B cell (primary cell): ENCODE measurements around the gene SLC28A3. TPM values are rescaled to one million over a fixed set of nuclear protein-coding genes. Genes with fewer than 3 reads are reported as not detected.

Source experiments
- ATAC-seq: fragments of 200-7000 bp; cut with Tn5 transposase; one replicate; pipeline ENCODE4 v1.10.0; 2021; ENCODE audit warnings: low read depth, mild to moderate bottlenecking, moderate number of reproducible peaks, moderate library complexity
- CTCF ChIA-PET: fragments of 350-600 bp; sonication (Branson Sonifier 250); formaldehyde crosslinking; loops from one replicate; lab custom pipeline; 2021; ENCODE audit warnings: antibody characterized with exemption, inconsistent platforms; lab: Charles Lee
- POLR2A ChIA-PET: fragments of 350-600 bp; sonication (Branson Sonifier 250); formaldehyde crosslinking; loops from one replicate; lab custom pipeline; 2021; ENCODE audit warnings: antibody characterized with exemption; lab: Charles Lee
- DNase-seq: peaks from one replicate; pipeline ENCODE4 v3.0.0; 2013
- H2AFZ ChIP-seq: 2 replicates; pipeline ENCODE4 v1.6.1; 2012; ENCODE audit warnings: mild to moderate bottlenecking, low read depth, low read length; ENCODE audit not compliant: insufficient read depth, poor library complexity, severe bottlenecking
- H3K27ac ChIP-seq, 2 donors: 1 replicate in 1 of 2; 2 replicates in 1 of 2; pipeline ENCODE4 v1.5.1; 2012 to 2013; ENCODE audit warnings: low read length in 2 of 2, mild to moderate bottlenecking in 2 of 2, moderate library complexity in 1 of 2
- H3K27me3 ChIP-seq, 4 experiments: fragments of 200-600 bp in 1 of 4; sonication (generic) in 1 of 4; replicated peaks in 1 of 4; 1 replicate in 2 of 4; 2 replicates in 2 of 4; pipeline versions ENCODE4 v1.6.1 to v1.7.0; 2013 to 2016; ENCODE audit warnings: low read length in 3 of 4, mild to moderate bottlenecking in 2 of 4, mixed read lengths in 1 of 4, moderate library complexity in 1 of 4; ENCODE audit not compliant: insufficient read depth in 4 of 4, control insufficient read depth in 3 of 4; ENCODE audit errors: control extremely low read depth in 1 of 4
- H3K36me3 ChIP-seq, 2 experiments: replicated peaks in 1 of 2; 1 replicate in 1 of 2; 2 replicates in 1 of 2; pipeline versions ENCODE4 v1.6.1 to v1.7.1; 2013; ENCODE audit warnings: low read length in 1 of 2; ENCODE audit not compliant: insufficient read depth in 2 of 2, control insufficient read depth in 1 of 2; ENCODE audit errors: control extremely low read depth in 1 of 2, extremely low read depth in 1 of 2
- H3K4me1 ChIP-seq, 2 donors: fragments of 200-600 bp in 1 of 2; sonication (generic) in 1 of 2; 1 replicate in 1 of 2; 2 replicates in 1 of 2; pipeline versions ENCODE4 v1.5.1 to v1.6.1; 2013 to 2017; ENCODE audit warnings: low read length in 2 of 2; ENCODE audit not compliant: control insufficient read depth in 2 of 2, insufficient read depth in 2 of 2
- H3K4me2 ChIP-seq: replicated peaks from 2 replicates; pipeline ENCODE3; 2012; ENCODE audit warnings: mild to moderate bottlenecking, low read depth, low read length; ENCODE audit not compliant: poor library complexity, severe bottlenecking
- H3K4me3 ChIP-seq, 5 experiments: fragments of 200-600 bp in 1 of 5; sonication (generic) in 1 of 5; 1 replicate in 3 of 5; 2 replicates in 2 of 5; pipeline versions ENCODE4 v1.5.1 to v1.7.0; 2011 to 2016; ENCODE audit warnings: low read length in 4 of 5, mild to moderate bottlenecking in 4 of 5, low read depth in 2 of 5, control low read depth in 1 of 5, moderate library complexity in 1 of 5; ENCODE audit not compliant: insufficient read depth in 1 of 5; ENCODE audit errors: control extremely low read depth in 1 of 5, extremely low read depth in 1 of 5
- H3K79me2 ChIP-seq: fragments of 200-600 bp; sonication (generic); one replicate; pipeline ENCODE4 v1.6.0; 2016; ENCODE audit warnings: low read length; ENCODE audit not compliant: control insufficient read depth, insufficient read depth
- H3K9ac ChIP-seq: fragments of 200-600 bp; sonication (generic); 2 replicates; pipeline ENCODE4 v1.6.1; 2017; ENCODE audit warnings: mild to moderate bottlenecking, low read length, moderate library complexity
- H3K9me3 ChIP-seq, 3 donors: one replicate each; pipeline versions ENCODE4 v1.6.1 to v1.7.1; 2013; ENCODE audit warnings: low read length in 2 of 3; ENCODE audit not compliant: control insufficient read depth in 2 of 3, insufficient read depth in 1 of 3; ENCODE audit errors: control extremely low read depth in 1 of 3
- H4K20me1 ChIP-seq: 2 replicates; pipeline ENCODE4 v1.6.0; 2012; ENCODE audit warnings: mild to moderate bottlenecking, low read length; ENCODE audit not compliant: insufficient read depth, control insufficient read depth, poor library complexity, severe bottlenecking
- H3K27ac Mint-ChIP-seq: one replicate; pipeline ENCODE4 v1.8.0; 2021; ENCODE audit warnings: mixed read lengths
- H3K27me3 Mint-ChIP-seq: one replicate; pipeline ENCODE4 v1.8.0; 2021; ENCODE audit warnings: mixed read lengths
- H3K4me1 Mint-ChIP-seq: one replicate; pipeline ENCODE4 v1.8.0; 2021; ENCODE audit warnings: mixed read lengths
- H3K4me3 Mint-ChIP-seq: one replicate; pipeline ENCODE4 v1.8.0; 2021; ENCODE audit warnings: mixed read lengths
- H3K9me3 Mint-ChIP-seq: one replicate; pipeline ENCODE4 v1.8.0; 2022; ENCODE audit warnings: mixed read lengths; ENCODE audit not compliant: insufficient read depth
- EZH2 ChIP-seq: IDR thresholded peaks from 2 replicates; pipeline ENCODE4 v1.6.1; 2012; ENCODE audit warnings: borderline replicate concordance, low read depth, mild to moderate bottlenecking, moderate library complexity, low read length; ENCODE audit not compliant: insufficient read depth, poor library complexity, severe bottlenecking
- WGBS: methylation state at CpG from one replicate; pipeline ENCODE4 v1.1.5; 2013; ENCODE audit warnings: missing lambda C conversion rate; ENCODE audit not compliant: insufficient coverage; 5-methylcytosine and 5-hydroxymethylcytosine counted together
- intact Hi-C: fragments of 100-400 bp; cut with micrococcal nuclease; formaldehyde crosslinking; loops from one replicate; pipeline ENCODE4 v1.10.0; 2022
- polyA plus RNA-seq: library from polyadenylated mRNA; depleted of rRNA; stranded (reverse); fragments of >200 nt; gene quantifications from 2 replicates; pipeline ENCODE4 v1.2.3, GENCODE V29; 2012
- total RNA-seq, 2 donors: library from RNA; stranded (reverse); fragments of 120-200 nt in 1 of 2; gene quantifications; 1 replicate in 1 of 2; 2 replicates in 1 of 2; pipeline versions ENCODE4 v1.2.3 to v1.2.4, GENCODE V29; 2013 to 2022
- TF ChIP-seq, protein P1 (sequence below): fragments of 200-600 bp; IDR thresholded peaks from one replicate; pipeline ENCODE4 v1.8.0; 2022; ENCODE audit warnings: antibody characterized with exemption, mild to moderate bottlenecking

The SLC28A3 gene
- total and polyA plus RNA-seq, 2 donors (not counting 1 experiment from before 2014, with no cell fraction given) = not detected

DNA sequence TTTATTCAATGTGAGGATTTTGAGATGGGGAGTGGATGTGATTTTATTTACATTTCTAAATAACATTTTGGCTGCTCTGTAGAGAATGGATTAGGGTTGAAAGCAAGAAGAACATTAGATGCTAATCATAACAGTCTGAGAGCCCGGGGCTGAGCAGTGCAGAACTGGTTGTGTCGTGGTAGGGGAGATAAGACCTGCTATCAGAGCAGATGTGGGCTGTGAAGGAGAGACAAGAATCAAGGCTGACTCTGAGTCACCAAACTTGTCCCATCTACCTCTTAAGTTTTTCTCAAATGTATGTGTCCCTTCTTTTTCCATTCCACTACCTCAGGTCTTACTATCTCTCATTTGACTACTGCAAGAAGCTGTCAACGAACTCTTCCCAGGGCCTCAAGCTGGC, 35.4 kb upstream of the SLC28A3 start:
- ATAC-seq = no peak
- Mint-ChIP-seq H3K4me1 (no peaks in the 10 kb centered on the region), H3K27ac (no peak overlapping the region)

DNA sequence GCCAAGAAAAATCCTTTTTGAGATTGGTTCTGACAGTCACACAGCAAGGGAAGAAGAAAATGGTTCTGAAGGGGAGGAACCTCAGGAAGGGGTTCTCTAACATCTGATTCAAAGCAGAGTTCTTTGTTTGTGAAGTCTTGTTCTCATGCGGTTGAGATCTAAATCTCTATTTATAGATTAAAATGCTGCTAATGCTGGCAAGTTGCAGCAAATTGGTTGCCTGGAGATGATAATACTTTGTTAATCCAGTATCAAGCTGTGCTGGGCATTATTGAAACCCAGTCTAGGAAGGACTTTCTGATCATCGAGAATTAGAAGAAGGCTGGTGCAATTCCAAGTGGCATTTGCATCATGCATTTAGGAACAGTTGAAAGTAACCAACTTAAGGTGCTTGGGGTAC, 34.0 kb upstream of the SLC28A3 start:
- DNase-seq = no peak
- Histone ChIP-seq H2AFZ (no peak overlapping the region), H3K27me3 (no peaks in the 10 kb centered on the region), H3K79me2 (no peaks in the 10 kb centered on the region), H3K36me3 (no peaks in the 10 kb centered on the region), H3K27ac (no peak overlapping the region), H4K20me1 (no peaks in the 10 kb centered on the region), H3K4me3 (no peak overlapping the region), H3K4me2 (no peak overlapping the region), H3K4me1 (no peaks in the 10 kb centered on the region), H3K9me3 (no peaks in the 10 kb centered on the region), H3K9ac (no peak overlapping the region)
- intact Hi-C loops = no loop called here
- Mint-ChIP-seq H3K4me1 (no peaks in the 10 kb centered on the region), H3K27me3 (peaks cover 15% of the 10 kb centered on the region), H3K27ac (no peak overlapping the region), H3K4me3 (no peak overlapping the region), H3K9me3 (no peaks in the 10 kb centered on the region)
- 100% methylated on average over 1 of the region's 2 CpGs for WGBS
- CTCF ChIA-PET = no interaction called here
- ATAC-seq = no peak
- POLR2A ChIA-PET = no interaction called here
- TF ChIP-seq EZH2 = no peak
- TF ChIP-seq, protein P1, sequence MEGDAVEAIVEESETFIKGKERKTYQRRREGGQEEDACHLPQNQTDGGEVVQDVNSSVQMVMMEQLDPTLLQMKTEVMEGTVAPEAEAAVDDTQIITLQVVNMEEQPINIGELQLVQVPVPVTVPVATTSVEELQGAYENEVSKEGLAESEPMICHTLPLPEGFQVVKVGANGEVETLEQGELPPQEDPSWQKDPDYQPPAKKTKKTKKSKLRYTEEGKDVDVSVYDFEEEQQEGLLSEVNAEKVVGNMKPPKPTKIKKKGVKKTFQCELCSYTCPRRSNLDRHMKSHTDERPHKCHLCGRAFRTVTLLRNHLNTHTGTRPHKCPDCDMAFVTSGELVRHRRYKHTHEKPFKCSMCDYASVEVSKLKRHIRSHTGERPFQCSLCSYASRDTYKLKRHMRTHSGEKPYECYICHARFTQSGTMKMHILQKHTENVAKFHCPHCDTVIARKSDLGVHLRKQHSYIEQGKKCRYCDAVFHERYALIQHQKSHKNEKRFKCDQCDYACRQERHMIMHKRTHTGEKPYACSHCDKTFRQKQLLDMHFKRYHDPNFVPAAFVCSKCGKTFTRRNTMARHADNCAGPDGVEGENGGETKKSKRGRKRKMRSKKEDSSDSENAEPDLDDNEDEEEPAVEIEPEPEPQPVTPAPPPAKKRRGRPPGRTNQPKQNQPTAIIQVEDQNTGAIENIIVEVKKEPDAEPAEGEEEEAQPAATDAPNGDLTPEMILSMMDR = no peak

More for the DNA sequence above, 35.4 kb upstream of the SLC28A3 start:
- Mint-ChIP-seq H3K27me3 (peaks cover 11% of the 10 kb centered on the region), H3K4me3 (no peak overlapping the region), H3K9me3 (no peaks in the 10 kb centered on the region)
- Histone ChIP-seq H2AFZ (no peak overlapping the region), H3K27me3 (no peaks in the 10 kb centered on the region), H3K79me2 (no peaks in the 10 kb centered on the region), H3K9ac (no peak overlapping the region), H3K4me2 (no peak overlapping the region), H3K27ac (no peak overlapping the region), H3K9me3 (no peaks in the 10 kb centered on the region), H4K20me1 (no peaks in the 10 kb centered on the region), H3K4me1 (no peaks in the 10 kb centered on the region), H3K36me3 (no peaks in the 10 kb centered on the region), H3K4me3 (no peak overlapping the region)
- no peak for DNase-seq
- CTCF ChIA-PET = no interaction called here
- POLR2A ChIA-PET = no interaction called here
- TF ChIP-seq EZH2 = no peak
- TF ChIP-seq, protein P1 = no peak
- 80% methylated on average over 1 of the region's 3 CpGs for WGBS
- intact Hi-C loops = no loop called here
